GM19023 (cell line): ENCODE measurements around the gene CRHBP.
A peak's percentile ranks its signal among the peaks of the same experiment; 100 is the strongest.
"Not testable (repeated sequence)": the region's sequence is repeated elsewhere in the genome, so short reads cannot be mapped to it uniquely, and the experiment has no call there.

ENCODE experiments used
- ATAC-seq: cut with Tn5 transposase; IDR thresholded peaks from one replicate; pipeline ENCODE4 v1.9.1; 2021; ENCODE audit warnings: mild to moderate bottlenecking, moderate library complexity; ENCODE audit not compliant: unreplicated experiment

The CRHBP gene

GRCh38 chr5:76958991-76959767 is 6.3 kb downstream of the CRHBP start:
- no peak for ATAC-seq

- ATAC-seq: peak; percentile 74
These were observed 7.3 kb downstream of the CRHBP start for GRCh38 chr5:76960004-76960625.

- no peak for ATAC-seq
These were observed 11.2 kb downstream of the CRHBP start for GRCh38 chr5:76964060-76964459.

- ATAC-seq: no peak
These were observed 18.7 kb downstream of the CRHBP start for GRCh38 chr5:76971511-76971910.

- ATAC-seq: no peak
These were observed 19.8 kb downstream of the CRHBP start for GRCh38 chr5:76972689-76973088.

GRCh38 chr5:76974785-76975184 is 21.9 kb downstream of the CRHBP start:
- ATAC-seq: no peak

GRCh38 chr5:76978869-76979268 is 26.0 kb downstream of the CRHBP start:
- no peak for ATAC-seq

- ATAC-seq: no peak
These were observed 27.8 kb downstream of the CRHBP start for GRCh38 chr5:76980518-76981144.

- ATAC-seq: no peak
These were observed 29.6 kb downstream of the CRHBP start for GRCh38 chr5:76982450-76982849.

- ATAC-seq: no peak
These were observed 30.6 kb downstream of the CRHBP start for GRCh38 chr5:76983468-76983867.

- ATAC-seq: no peak
These were observed 34.1 kb downstream of the CRHBP start for GRCh38 chr5:76986825-76987526.

- ATAC-seq: no peak
These were observed 38.1 kb downstream of the CRHBP start for GRCh38 chr5:76990899-76991459.

GRCh38 chr5:76993436-76993835 is 40.6 kb downstream of the CRHBP start:
- not testable (repeated sequence) for ATAC-seq

GRCh38 chr5:76994337-76994736 is 41.5 kb downstream of the CRHBP start:
- ATAC-seq: no peak

- not testable (repeated sequence) for ATAC-seq
These were observed 45.4 kb downstream of the CRHBP start for GRCh38 chr5:76998251-76998650.

GRCh38 chr5:76999451-76999850 is 46.6 kb downstream of the CRHBP start:
- no peak for ATAC-seq

GRCh38 chr5:77003246-77003645 is 50.4 kb downstream of the CRHBP start:
- ATAC-seq: no peak

GRCh38 chr5:77006124-77006523 is 53.3 kb downstream of the CRHBP start:
- no peak for ATAC-seq

GRCh38 chr5:77008413-77008812 is 55.6 kb downstream of the CRHBP start:
- ATAC-seq: no peak

GRCh38 chr5:77010243-77010642 is 57.4 kb downstream of the CRHBP start:
- ATAC-seq: no peak

- ATAC-seq: no peak
These were observed 58.7 kb downstream of the CRHBP start for GRCh38 chr5:77011498-77011897.
